Fibroblast of villous mesenchyme (primary cell): Measurements from ENCODE around the gene ADARB1. TPM values are rescaled to one million over a fixed set of nuclear protein-coding genes. Genes with fewer than 3 reads are reported as not detected.

ENCODE experiments used
- DNase-seq: peaks from one replicate; pipeline ENCODE4 v3.0.0-alpha.2; 2010; ENCODE audit warnings: low read depth
- H3K4me3 ChIP-seq: 2 replicates; pipeline ENCODE4 v1.5.1; 2011; ENCODE audit warnings: low read depth, mild to moderate bottlenecking, low read length
- total RNA-seq: library from RNA; depleted of rRNA; stranded (reverse); fragments of >200 nt; gene quantifications from 2 replicates; pipeline ENCODE4 v1.2.3, GENCODE V29; 2012
- TF ChIP-seq, protein P1 (sequence below): IDR thresholded peaks from 2 replicates; pipeline ENCODE4 v1.5.1; 2012; ENCODE audit warnings: low read depth, mild to moderate bottlenecking, low read length; ENCODE audit not compliant: insufficient read depth

The ADARB1 gene
- total RNA-seq, 1 donor = 16.4 TPM

DNA sequence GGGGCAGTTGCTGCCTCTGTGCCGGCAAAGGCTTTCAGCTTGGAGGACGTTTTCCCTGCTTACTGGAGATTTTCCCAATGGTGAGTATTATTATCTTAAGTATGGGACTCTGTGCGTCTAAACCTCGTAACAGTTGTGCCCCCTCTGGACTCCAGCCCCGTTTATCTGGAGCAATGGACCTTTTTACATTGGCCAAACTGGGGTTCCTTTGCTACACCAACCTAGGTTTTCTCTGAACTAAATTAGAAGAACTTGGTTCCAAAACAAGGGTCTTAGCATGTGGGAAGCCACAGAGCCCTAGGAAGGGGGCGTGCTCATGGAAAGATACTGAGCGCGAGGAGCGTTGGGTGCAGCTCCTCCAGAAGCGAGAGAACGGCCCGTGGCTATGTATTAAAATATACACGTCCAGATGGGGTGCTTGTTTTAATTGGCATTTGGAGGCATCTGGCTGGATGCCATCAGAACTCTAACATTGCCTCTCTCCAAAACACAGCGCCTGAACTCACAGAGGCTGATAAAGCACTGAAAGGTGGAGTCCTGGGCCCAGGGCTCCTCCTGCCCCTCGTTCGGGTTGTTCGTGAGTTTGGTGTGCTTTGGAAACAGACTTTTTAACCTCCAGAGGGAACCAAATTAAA, 184.9 kb downstream of the ADARB1 start:
- TF ChIP-seq, protein P1, sequence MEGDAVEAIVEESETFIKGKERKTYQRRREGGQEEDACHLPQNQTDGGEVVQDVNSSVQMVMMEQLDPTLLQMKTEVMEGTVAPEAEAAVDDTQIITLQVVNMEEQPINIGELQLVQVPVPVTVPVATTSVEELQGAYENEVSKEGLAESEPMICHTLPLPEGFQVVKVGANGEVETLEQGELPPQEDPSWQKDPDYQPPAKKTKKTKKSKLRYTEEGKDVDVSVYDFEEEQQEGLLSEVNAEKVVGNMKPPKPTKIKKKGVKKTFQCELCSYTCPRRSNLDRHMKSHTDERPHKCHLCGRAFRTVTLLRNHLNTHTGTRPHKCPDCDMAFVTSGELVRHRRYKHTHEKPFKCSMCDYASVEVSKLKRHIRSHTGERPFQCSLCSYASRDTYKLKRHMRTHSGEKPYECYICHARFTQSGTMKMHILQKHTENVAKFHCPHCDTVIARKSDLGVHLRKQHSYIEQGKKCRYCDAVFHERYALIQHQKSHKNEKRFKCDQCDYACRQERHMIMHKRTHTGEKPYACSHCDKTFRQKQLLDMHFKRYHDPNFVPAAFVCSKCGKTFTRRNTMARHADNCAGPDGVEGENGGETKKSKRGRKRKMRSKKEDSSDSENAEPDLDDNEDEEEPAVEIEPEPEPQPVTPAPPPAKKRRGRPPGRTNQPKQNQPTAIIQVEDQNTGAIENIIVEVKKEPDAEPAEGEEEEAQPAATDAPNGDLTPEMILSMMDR = no peak
- no peak overlapping the region for H3K4me3 ChIP-seq
- DNase-seq = no peak

DNA sequence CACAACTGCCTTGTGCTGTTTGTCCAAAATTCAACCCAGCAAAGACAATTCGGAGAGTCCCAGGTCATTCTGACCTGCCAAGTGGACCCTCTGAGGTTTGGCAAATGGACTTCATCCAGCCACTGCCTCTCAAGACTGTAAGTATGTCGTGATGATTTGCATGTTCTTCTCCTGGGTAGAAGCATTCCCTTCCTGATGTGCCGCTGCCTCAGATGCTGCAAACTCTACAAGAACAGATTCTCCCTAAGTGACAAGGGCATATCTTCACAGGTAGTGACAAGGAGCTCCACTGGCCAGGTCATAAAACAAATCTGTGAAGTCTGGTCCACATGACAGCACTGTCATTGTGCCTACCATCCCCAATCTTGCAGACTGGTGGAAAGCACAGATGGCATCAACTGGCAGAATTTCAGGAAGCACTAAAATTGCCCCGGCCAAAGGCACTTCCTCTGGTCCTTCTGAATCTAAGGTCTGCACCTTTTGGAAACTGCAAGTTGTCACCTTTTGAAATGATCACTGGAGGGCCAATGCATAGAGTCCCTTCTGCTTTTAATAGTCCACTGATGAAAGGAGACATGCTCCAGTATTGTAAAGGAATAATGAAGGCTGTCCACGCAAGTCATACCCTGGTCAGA, 185.9 kb downstream of the ADARB1 start:
- TF ChIP-seq, protein P1 = no peak
- DNase-seq = no peak
- H3K4me3 ChIP-seq = no peak overlapping the region

DNA sequence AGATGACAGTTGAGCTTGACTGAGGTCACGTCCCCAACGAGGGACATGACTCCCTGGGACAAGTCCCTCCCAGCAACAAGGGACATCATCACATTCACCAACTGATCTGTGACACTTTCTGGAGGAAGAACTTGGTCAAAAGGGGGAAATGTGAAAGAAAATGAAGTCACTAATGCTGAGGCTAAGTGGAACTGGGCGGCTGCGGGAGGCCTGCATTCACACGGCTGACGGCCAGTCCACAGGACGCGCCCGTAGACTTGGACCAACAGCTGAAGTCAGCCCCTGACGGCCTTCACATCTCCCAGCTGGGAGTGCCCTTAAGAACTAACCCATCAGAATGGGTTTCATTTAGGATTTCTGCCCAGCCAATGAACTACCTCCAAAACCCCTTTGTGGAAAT, 186.7 kb downstream of the ADARB1 start:
- TF ChIP-seq, protein P1 = no peak
- no peak for DNase-seq
- no peak overlapping the region for H3K4me3 ChIP-seq

DNA sequence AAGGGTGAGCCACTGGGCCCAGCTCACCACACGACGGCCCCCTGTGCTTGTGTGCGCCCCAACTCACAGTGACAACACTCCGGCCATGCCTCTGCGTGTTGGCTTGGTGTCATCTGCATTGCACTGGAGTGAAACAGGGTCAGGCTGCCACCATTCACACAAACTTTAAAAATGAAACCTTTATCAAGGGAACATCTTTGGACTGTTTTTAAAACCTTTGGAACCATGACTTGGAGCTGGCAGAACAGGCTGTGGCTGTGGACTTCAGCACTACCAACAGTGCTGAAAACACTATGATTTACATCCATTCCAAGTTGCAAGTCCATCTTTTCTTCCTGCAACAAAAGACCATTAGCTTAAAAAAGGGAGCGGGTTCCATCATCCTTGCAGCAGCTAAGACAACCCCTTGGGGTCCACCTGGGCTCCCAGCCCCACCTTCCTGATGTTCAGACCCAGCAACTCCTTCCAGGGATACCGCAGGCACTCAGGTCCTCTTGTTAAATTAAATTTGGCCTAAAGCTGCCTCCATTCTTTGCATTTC, 187.7 kb downstream of the ADARB1 start:
- no peak for DNase-seq
- no peak overlapping the region for H3K4me3 ChIP-seq
- TF ChIP-seq, protein P1 = no peak

DNA sequence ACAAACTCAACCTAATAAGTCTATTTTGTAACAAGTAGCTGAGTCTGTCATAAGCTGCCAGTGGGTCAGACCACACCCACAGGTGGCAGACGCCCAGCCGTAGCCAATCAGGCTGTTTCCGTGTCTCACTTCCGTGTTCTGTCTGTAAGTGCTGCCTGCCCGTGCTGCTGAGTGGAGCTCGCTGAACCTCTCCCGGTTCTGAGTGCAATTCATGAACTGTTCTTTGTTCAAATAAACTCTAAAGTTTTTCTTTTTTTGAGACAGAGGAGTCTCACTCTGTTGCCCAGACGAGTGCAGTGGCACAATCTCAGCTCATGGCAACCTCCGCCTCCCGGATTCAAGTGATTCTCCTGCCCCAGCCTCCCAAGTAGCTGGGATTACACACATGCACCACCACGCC, 188.2 kb downstream of the ADARB1 start:
- TF ChIP-seq, protein P1 = no peak
- peak; percentile 30 for DNase-seq
- no peak overlapping the region for H3K4me3 ChIP-seq

DNA sequence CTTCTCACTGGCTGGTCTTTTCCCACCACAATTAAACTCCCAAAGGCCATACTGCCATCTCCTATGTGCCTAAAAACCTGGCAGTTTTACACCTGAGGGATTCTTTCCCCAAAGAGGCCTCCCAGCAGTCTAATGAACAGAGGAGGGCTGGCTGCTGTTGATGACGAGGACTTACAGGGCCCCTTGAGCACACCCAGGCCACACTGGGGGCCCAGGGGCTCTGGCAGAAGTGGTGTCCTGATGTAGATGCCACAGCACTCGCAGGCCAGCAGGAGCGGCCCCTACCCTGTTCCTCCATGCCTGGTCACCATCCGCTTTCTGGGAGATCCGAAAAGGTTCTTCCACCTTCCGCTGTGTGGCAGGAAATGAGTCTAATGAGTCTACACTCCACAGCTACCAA, 189.2 kb downstream of the ADARB1 start:
- no peak for DNase-seq
- no peak overlapping the region for H3K4me3 ChIP-seq
- TF ChIP-seq, protein P1 = no peak
